ENCODE data around the gene VWA3A.

- TF ChIP-seq CTCF (IDR thresholded peaks at IDR 0.05) (no peak), EP300 (IDR thresholded peaks at IDR 0.05) (no peak), POLR2AphosphoS5 (IDR thresholded peaks at IDR 0.05) (no peak)
These were observed 92.3 kb downstream of the VWA3A start for GRCh38 chr16:22184615-22184968.

Measured in suprapubic skin (tissue), 4 donors.